Hepatic stellate cell (primary cell): ENCODE data around the gene TMEM131.

Experiments
- DNase-seq: peaks from one replicate; pipeline ENCODE4 v3.0.0; 2011; ENCODE audit warnings: low spot score

The TMEM131 gene

GRCh38 chr2:98020516-98020915 is 24.8 kb upstream of the TMEM131 start:
- DNase-seq, result no peak

GRCh38 chr2:98016908-98017670 is 21.3 kb upstream of the TMEM131 start:
- no peak for DNase-seq

GRCh38 chr2:98015671-98016070 is 19.9 kb upstream of the TMEM131 start:
- DNase-seq, result no peak

- DNase-seq, result no peak
Observed at GRCh38 chr2:98014379-98014778, 18.6 kb upstream of the TMEM131 start.

- peak; percentile 54 for DNase-seq
Observed at GRCh38 chr2:98013407-98014042, 17.8 kb upstream of the TMEM131 start.

DNA sequence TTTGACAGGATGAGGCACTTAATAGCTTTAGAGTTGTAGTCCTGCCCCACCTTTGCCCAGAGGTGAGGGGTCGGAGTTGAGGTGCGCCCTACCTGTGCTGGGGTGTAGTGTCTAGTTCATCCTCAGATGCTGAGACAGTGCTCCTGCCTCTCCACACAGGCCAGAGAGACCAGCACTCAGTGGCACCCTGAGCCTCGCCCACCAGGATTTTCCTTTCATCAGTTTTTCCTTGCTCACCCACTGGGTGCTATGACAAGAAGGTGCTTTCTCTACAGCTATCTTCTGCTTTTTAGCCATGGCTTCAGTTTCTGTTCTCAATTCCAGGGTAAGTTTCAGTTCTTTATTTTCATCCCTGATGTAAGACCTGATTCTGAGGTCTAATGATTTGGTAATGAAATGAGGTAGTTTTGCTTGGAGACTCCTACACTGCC is 16.8 kb upstream of the TMEM131 start:
- no peak for DNase-seq

- DNase-seq, result no peak
Observed at GRCh38 chr2:98009887-98010760, 14.4 kb upstream of the TMEM131 start.

- no peak for DNase-seq
Observed at GRCh38 chr2:98008415-98008814, 12.7 kb upstream of the TMEM131 start.

GRCh38 chr2:98006378-98006777 is 10.6 kb upstream of the TMEM131 start:
- DNase-seq, result no peak

DNA sequence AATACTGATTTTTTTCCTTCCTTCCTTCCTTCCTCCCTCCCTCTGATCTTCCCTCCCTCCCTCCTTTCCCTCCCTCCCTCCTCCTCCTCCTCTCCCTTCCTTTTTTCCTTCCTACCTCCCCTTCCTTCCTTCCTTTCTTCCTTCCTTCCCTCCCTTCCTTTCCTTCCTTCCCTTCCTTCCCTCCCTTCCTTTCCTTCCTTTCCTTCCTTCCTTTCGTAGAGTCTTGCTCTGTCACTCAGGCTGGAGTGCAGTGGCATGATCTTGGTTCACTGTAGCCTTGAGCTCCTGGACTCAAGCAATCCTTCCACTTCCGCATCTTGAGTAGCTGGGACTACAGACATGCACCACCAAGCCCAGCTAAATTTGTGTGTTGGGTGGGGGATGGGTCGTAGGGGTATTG is 8.9 kb upstream of the TMEM131 start:
- no peak for DNase-seq

GRCh38 chr2:98004047-98004446 is 8.3 kb upstream of the TMEM131 start:
- DNase-seq, result no peak

GRCh38 chr2:97999536-97999935 is 3.8 kb upstream of the TMEM131 start:
- DNase-seq, result no peak

GRCh38 chr2:97998431-97999005 is 2.8 kb upstream of the TMEM131 start:
- DNase-seq, result no peak

DNA sequence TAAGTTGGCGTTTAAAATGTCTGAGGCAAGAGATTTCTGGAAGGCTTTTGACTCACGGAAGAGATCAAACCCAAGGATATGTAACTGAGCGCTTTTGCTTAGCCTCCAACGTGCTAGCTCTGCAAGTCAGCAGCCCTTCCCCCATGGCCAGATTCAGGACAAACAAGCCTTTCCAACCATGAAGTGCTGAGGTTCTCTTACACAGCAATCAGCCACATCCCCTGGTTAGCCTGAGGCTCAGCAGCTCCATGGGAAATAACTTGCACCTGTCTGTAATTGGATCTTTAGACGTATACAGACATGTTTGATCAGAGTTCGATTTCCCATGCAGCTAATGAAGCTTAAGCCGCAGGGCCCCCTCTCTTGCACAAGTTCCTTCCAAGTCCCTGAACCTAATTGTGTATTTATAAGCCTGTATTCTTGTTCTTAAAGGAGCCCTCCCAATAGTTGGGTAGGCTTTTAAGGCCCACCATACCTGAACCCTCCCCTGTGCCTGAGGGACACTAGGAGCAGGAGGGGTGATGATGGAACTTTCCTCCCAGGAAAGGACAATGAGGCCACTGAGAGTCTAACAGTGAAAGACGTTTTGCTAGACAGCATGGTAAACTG is 2.1 kb upstream of the TMEM131 start:
- no peak for DNase-seq

DNA sequence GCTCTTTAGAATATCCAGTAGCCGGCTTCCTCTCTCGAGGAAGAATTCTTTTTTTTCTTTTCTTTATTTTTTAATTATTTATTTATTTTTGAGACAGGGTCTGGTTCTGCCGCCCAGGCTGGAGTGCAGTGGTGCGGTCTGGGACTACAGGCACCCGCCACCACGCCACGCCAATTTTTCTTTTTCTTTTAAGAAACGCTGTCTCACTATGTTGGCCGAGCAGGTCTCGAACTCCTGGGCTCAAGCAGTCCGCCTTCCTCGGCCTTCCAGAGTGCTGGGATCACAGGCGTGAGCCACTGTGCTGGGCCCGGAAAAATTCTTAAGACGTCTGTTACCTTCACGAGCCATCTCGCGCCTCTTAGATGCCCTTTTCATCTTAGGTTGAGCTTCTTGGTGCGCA is 931 bp upstream of the TMEM131 start:
- no peak for DNase-seq

DNA sequence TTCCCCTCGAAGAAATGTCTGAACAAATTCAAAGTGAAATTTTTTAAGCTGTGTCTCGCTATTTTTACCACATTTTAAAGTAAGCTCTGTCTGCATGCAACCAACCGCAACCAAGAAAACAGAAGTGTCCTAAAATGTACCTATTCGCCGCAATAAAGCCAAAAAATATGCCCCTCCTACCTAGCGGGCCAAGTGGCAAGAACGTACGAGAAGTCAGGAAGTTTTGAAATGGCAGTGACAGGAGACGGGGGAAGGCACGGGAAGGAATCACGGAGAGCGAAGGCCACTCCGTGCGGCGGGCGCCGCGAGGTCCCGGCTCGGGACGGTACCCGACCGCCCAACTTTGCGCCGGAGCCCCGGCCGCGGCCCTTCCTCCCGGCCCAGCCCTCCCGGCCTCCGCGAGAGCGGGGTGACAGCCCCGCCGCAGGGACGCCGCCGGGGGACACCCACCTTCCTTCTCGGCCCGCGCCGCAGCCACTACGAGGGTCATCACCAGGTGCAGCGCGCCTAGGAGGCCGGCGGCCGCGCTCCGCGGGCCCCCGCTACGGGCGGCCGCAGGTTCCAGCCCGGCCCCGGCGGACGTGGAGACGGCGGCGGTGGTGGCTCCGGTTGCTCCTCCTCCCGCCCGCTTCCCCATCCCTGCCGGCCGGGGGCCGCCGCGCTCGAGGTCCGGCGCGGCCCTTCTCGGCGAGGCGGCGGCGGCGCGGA is 568 bp downstream of the TMEM131 start:
- peak; percentile 62 for DNase-seq

GRCh38 chr2:97994476-97994875 is 1.3 kb downstream of the TMEM131 start:
- DNase-seq, result no peak

GRCh38 chr2:97993926-97994325 is 1.8 kb downstream of the TMEM131 start:
- no peak for DNase-seq

DNA sequence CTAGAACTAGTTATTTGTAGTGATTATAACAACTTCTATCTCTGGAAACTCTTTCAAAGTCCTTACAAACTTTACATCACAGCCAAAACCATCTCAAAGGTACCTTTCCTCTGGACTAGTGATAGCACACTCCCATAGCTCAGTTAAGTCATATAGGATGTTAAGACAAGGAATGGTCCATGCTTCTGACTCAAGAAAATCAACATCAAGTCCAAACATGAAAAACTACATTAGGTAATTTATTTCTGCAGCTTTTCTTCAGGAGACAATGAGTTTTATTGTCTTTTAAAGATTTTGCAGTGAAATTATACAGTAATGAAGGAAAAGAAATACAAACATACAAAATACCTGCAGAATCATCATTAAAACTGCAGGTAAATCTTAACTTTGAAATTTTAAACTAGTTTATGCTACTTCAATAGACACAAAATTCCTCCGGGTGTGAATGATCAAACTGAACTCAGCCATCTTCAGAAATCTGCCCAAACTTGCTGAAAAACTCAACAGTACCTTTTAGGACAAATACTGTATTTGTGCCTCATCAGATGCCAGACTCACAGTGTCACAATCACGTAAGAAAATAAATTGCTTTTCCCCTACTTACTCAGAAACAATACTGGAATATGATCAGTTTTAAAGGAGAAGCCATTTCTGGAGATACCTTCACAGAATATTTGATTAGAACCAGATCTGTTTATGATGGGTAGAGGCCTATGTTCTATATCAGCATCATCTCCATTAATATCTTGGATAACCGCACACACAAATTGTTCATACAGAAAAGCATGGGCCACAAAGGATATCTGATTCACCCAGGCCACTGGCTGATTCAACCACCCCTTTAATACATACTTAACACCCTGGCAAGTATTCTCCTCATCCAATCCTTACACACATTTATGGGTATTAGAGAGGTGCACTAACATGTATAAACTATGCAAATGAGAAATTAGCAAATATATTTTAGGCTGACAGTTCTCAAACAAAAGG is 2.6 kb downstream of the TMEM131 start:
- no peak for DNase-seq
